ENCODE data around the gene ASIC2.

Gene ASIC2

GRCh38 chr17:33217891-33218290 is 75.2 kb downstream of the ASIC2 start:
- no peak overlapping the region for H3K4me3 ChIP-seq (ENCODE audit: low read depth in 1 of 5, low read length in 5 of 5)
- H3K9ac ChIP-seq (ENCODE audit: low read length in 5 of 5), result no peak overlapping the region
- H3K27ac ChIP-seq (ENCODE audit: low read depth, low read length), result no peak overlapping the region
- H3K27me3 ChIP-seq (ENCODE audit: control insufficient read depth in 5 of 5, insufficient read depth in 4 of 5, low read length in 5 of 5), result peaks cover 0 to 31% (median 3%) of the 10 kb centered on the region in 5 donors
- no peaks in the 10 kb centered on the region for H3K9me3 ChIP-seq (ENCODE audit: control insufficient read depth in 5 of 5, low read length in 5 of 5)
- no peaks in the 10 kb centered on the region for H3K36me3 ChIP-seq (ENCODE audit: control insufficient read depth in 5 of 5, insufficient read depth in 5 of 5, low read length in 5 of 5)
- H3K4me1 ChIP-seq (ENCODE audit: control insufficient read depth in 5 of 5, insufficient read depth in 5 of 5, low read length in 5 of 5), result peaks cover 0 to 7% (median 2%) of the 10 kb centered on the region in 5 donors

GRCh38 chr17:33214996-33215395 is 78.1 kb downstream of the ASIC2 start:
- Histone ChIP-seq H3K36me3 (ENCODE audit: control insufficient read depth in 5 of 5, insufficient read depth in 5 of 5, low read length in 5 of 5) (no peaks in the 10 kb centered on the region), H3K27ac (ENCODE audit: low read depth, low read length) (no peak overlapping the region), H3K27me3 (ENCODE audit: control insufficient read depth in 5 of 5, insufficient read depth in 4 of 5, low read length in 5 of 5) (peaks cover 0 to 31% (median 6%) of the 10 kb centered on the region in 5 donors), H3K4me1 (ENCODE audit: control insufficient read depth in 5 of 5, insufficient read depth in 5 of 5, low read length in 5 of 5) (peaks cover 0 to 7% (median 1%) of the 10 kb centered on the region in 5 donors), H3K9ac (ENCODE audit: low read length in 5 of 5) (no peak overlapping the region), H3K4me3 (ENCODE audit: low read depth in 1 of 5, low read length in 5 of 5) (no peak overlapping the region), H3K9me3 (ENCODE audit: control insufficient read depth in 5 of 5, low read length in 5 of 5) (peaks cover 0 to 7% (median 2%) of the 10 kb centered on the region in 5 donors)

- Histone ChIP-seq H3K9me3 (ENCODE audit: control insufficient read depth in 5 of 5, low read length in 5 of 5) (peaks cover 0 to 7% (median 2%) of the 10 kb centered on the region in 5 donors), H3K4me3 (ENCODE audit: low read depth in 1 of 5, low read length in 5 of 5) (no peak overlapping the region), H3K4me1 (ENCODE audit: control insufficient read depth in 5 of 5, insufficient read depth in 5 of 5, low read length in 5 of 5) (no peaks in the 10 kb centered on the region), H3K27me3 (ENCODE audit: control insufficient read depth in 5 of 5, insufficient read depth in 4 of 5, low read length in 5 of 5) (peaks cover 0 to 14% (median 9%) of the 10 kb centered on the region in 5 donors), H3K9ac (ENCODE audit: low read length in 5 of 5) (no peak overlapping the region), H3K27ac (ENCODE audit: low read depth, low read length) (no peak overlapping the region), H3K36me3 (ENCODE audit: control insufficient read depth in 5 of 5, insufficient read depth in 5 of 5, low read length in 5 of 5) (no peaks in the 10 kb centered on the region)
Observed at GRCh38 chr17:33210285-33210684, 82.8 kb downstream of the ASIC2 start.

GRCh38 chr17:33209671-33210070 is 83.4 kb downstream of the ASIC2 start:
- Histone ChIP-seq H3K9ac (ENCODE audit: low read length in 5 of 5) (no peak overlapping the region), H3K27me3 (ENCODE audit: control insufficient read depth in 5 of 5, insufficient read depth in 4 of 5, low read length in 5 of 5) (peaks cover 0 to 14% (median 9%) of the 10 kb centered on the region in 5 donors), H3K4me3 (ENCODE audit: low read depth in 1 of 5, low read length in 5 of 5) (no peak overlapping the region), H3K4me1 (ENCODE audit: control insufficient read depth in 5 of 5, insufficient read depth in 5 of 5, low read length in 5 of 5) (no peaks in the 10 kb centered on the region), H3K36me3 (ENCODE audit: control insufficient read depth in 5 of 5, insufficient read depth in 5 of 5, low read length in 5 of 5) (no peaks in the 10 kb centered on the region), H3K9me3 (ENCODE audit: control insufficient read depth in 5 of 5, low read length in 5 of 5) (peaks cover 0 to 7% (median 2%) of the 10 kb centered on the region in 5 donors), H3K27ac (ENCODE audit: low read depth, low read length) (no peak overlapping the region)

GRCh38 chr17:33207231-33207630 is 85.9 kb downstream of the ASIC2 start:
- H3K27me3 ChIP-seq (ENCODE audit: control insufficient read depth in 5 of 5, insufficient read depth in 4 of 5, low read length in 5 of 5), result peaks cover 0 to 32% (median 11%) of the 10 kb centered on the region in 5 donors
- H3K9ac ChIP-seq (ENCODE audit: low read length in 5 of 5), result no peak overlapping the region
- no peak overlapping the region for H3K4me3 ChIP-seq (ENCODE audit: low read depth in 1 of 5, low read length in 5 of 5)
- H3K4me1 ChIP-seq (ENCODE audit: control insufficient read depth in 5 of 5, insufficient read depth in 5 of 5, low read length in 5 of 5), result no peaks in the 10 kb centered on the region
- no peak overlapping the region for H3K27ac ChIP-seq (ENCODE audit: low read depth, low read length)
- H3K9me3 ChIP-seq (ENCODE audit: control insufficient read depth in 5 of 5, low read length in 5 of 5), result peaks cover 0 to 2% (median 2%) of the 10 kb centered on the region in 5 donors
- H3K36me3 ChIP-seq (ENCODE audit: control insufficient read depth in 5 of 5, insufficient read depth in 5 of 5, low read length in 5 of 5), result no peaks in the 10 kb centered on the region

GRCh38 chr17:33205552-33205951 is 87.5 kb downstream of the ASIC2 start:
- no peaks in the 10 kb centered on the region for H3K36me3 ChIP-seq (ENCODE audit: control insufficient read depth in 5 of 5, insufficient read depth in 5 of 5, low read length in 5 of 5)
- H3K9ac ChIP-seq (ENCODE audit: low read length in 5 of 5), result no peak overlapping the region
- H3K27me3 ChIP-seq (ENCODE audit: control insufficient read depth in 5 of 5, insufficient read depth in 4 of 5, low read length in 5 of 5), result peaks cover 0 to 29% (median 11%) of the 10 kb centered on the region in 5 donors
- H3K4me3 ChIP-seq (ENCODE audit: low read depth in 1 of 5, low read length in 5 of 5), result no peak overlapping the region
- no peaks in the 10 kb centered on the region for H3K9me3 ChIP-seq (ENCODE audit: control insufficient read depth in 5 of 5, low read length in 5 of 5)
- H3K4me1 ChIP-seq (ENCODE audit: control insufficient read depth in 5 of 5, insufficient read depth in 5 of 5, low read length in 5 of 5), result no peaks in the 10 kb centered on the region
- H3K27ac ChIP-seq (ENCODE audit: low read depth, low read length), result no peak overlapping the region

- Histone ChIP-seq H3K27ac (ENCODE audit: low read depth, low read length) (no peak overlapping the region), H3K9me3 (ENCODE audit: control insufficient read depth in 5 of 5, low read length in 5 of 5) (no peaks in the 10 kb centered on the region), H3K4me3 (ENCODE audit: low read depth in 1 of 5, low read length in 5 of 5) (no peak overlapping the region), H3K36me3 (ENCODE audit: control insufficient read depth in 5 of 5, insufficient read depth in 5 of 5, low read length in 5 of 5) (no peaks in the 10 kb centered on the region), H3K4me1 (ENCODE audit: control insufficient read depth in 5 of 5, insufficient read depth in 5 of 5, low read length in 5 of 5) (no peaks in the 10 kb centered on the region), H3K9ac (ENCODE audit: low read length in 5 of 5) (no peak overlapping the region), H3K27me3 (ENCODE audit: control insufficient read depth in 5 of 5, insufficient read depth in 4 of 5, low read length in 5 of 5) (peaks cover 0 to 26% (median 11%) of the 10 kb centered on the region in 5 donors)
Observed at GRCh38 chr17:33204701-33205100, 88.4 kb downstream of the ASIC2 start.

GRCh38 chr17:33204156-33204555 is 88.9 kb downstream of the ASIC2 start:
- Histone ChIP-seq H3K9ac (ENCODE audit: low read length in 5 of 5) (no peak overlapping the region), H3K4me3 (ENCODE audit: low read depth in 1 of 5, low read length in 5 of 5) (no peak overlapping the region), H3K4me1 (ENCODE audit: control insufficient read depth in 5 of 5, insufficient read depth in 5 of 5, low read length in 5 of 5) (no peaks in the 10 kb centered on the region), H3K9me3 (ENCODE audit: control insufficient read depth in 5 of 5, low read length in 5 of 5) (no peaks in the 10 kb centered on the region), H3K27me3 (ENCODE audit: control insufficient read depth in 5 of 5, insufficient read depth in 4 of 5, low read length in 5 of 5) (peaks cover 0 to 26% (median 11%) of the 10 kb centered on the region in 5 donors), H3K27ac (ENCODE audit: low read depth, low read length) (no peak overlapping the region), H3K36me3 (ENCODE audit: control insufficient read depth in 5 of 5, insufficient read depth in 5 of 5, low read length in 5 of 5) (no peaks in the 10 kb centered on the region)

- Histone ChIP-seq H3K27ac (ENCODE audit: low read depth, low read length) (no peak overlapping the region), H3K36me3 (ENCODE audit: control insufficient read depth in 5 of 5, insufficient read depth in 5 of 5, low read length in 5 of 5) (no peaks in the 10 kb centered on the region), H3K9ac (ENCODE audit: low read length in 5 of 5) (no peak overlapping the region), H3K9me3 (ENCODE audit: control insufficient read depth in 5 of 5, low read length in 5 of 5) (no peaks in the 10 kb centered on the region), H3K4me1 (ENCODE audit: control insufficient read depth in 5 of 5, insufficient read depth in 5 of 5, low read length in 5 of 5) (no peaks in the 10 kb centered on the region), H3K27me3 (ENCODE audit: control insufficient read depth in 5 of 5, insufficient read depth in 4 of 5, low read length in 5 of 5) (peaks cover 0 to 22% (median 11%) of the 10 kb centered on the region in 5 donors), H3K4me3 (ENCODE audit: low read depth in 1 of 5, low read length in 5 of 5) (no peak overlapping the region)
Observed at GRCh38 chr17:33202796-33203495, 90.1 kb downstream of the ASIC2 start.

- Histone ChIP-seq H3K4me3 (ENCODE audit: low read depth in 1 of 5, low read length in 5 of 5) (no peak overlapping the region), H3K27me3 (ENCODE audit: control insufficient read depth in 5 of 5, insufficient read depth in 4 of 5, low read length in 5 of 5) (peaks cover 0 to 18% (median 8%) of the 10 kb centered on the region in 5 donors), H3K36me3 (ENCODE audit: control insufficient read depth in 5 of 5, insufficient read depth in 5 of 5, low read length in 5 of 5) (no peaks in the 10 kb centered on the region), H3K27ac (ENCODE audit: low read depth, low read length) (no peak overlapping the region), H3K9ac (ENCODE audit: low read length in 5 of 5) (no peak overlapping the region), H3K9me3 (ENCODE audit: control insufficient read depth in 5 of 5, low read length in 5 of 5) (no peaks in the 10 kb centered on the region), H3K4me1 (ENCODE audit: control insufficient read depth in 5 of 5, insufficient read depth in 5 of 5, low read length in 5 of 5) (no peaks in the 10 kb centered on the region)
Observed at GRCh38 chr17:33202021-33202420, 91.1 kb downstream of the ASIC2 start.
